HG03196 (cell line): Measurements from ENCODE around the gene S100A10.

ENCODE experiments used
- ATAC-seq: cut with Tn5 transposase; IDR thresholded peaks from one replicate; pipeline ENCODE4 v1.9.1; 2021; ENCODE audit not compliant: unreplicated experiment

Gene S100A10, protein sequence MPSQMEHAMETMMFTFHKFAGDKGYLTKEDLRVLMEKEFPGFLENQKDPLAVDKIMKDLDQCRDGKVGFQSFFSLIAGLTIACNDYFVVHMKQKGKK

GRCh38 chr1:151993734-151994496, at the start of gene S100A10:
Gene S100A10 (minus strand): TSS chr1:151993859. CDS start chr1:151986230, 7,629 bp downstream.
- ATAC-seq: no peak

- ATAC-seq: no peak
Observed at GRCh38 chr1:152042030-152042429, 48.4 kb upstream of the S100A10 start.

GRCh38 chr1:152039886-152040285, 46.2 kb upstream of the S100A10 start:
- no peak for ATAC-seq

GRCh38 chr1:152039461-152039860, 45.8 kb upstream of the S100A10 start:
- no peak for ATAC-seq

DNA sequence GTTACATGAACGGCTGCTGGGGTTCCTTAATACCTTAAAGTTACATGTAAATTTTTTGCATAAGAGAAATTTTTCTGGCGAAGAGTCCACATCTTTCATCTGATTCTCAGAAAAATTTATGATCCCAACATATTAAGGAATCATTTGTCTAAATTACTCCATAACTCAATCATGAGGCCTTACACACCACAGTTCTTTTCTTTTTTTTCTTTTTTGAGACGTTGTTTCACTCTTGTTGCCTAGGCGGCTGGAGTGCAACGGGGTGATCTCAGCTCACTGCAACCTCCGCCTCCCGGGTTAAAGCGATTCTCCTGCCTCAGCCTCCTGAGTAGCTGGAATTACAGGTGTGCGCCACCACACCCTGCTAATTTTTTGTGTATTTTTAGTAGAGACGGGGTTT, 45.2 kb upstream of the S100A10 start:
- no peak for ATAC-seq

GRCh38 chr1:152036267-152037216, 42.9 kb upstream of the S100A10 start, which contains the start of gene S100A11:
Gene S100A11 (minus strand): TSS chr1:152037004. CDS start chr1:152036915, 89 bp downstream.
- peak; percentile 43 for ATAC-seq

DNA sequence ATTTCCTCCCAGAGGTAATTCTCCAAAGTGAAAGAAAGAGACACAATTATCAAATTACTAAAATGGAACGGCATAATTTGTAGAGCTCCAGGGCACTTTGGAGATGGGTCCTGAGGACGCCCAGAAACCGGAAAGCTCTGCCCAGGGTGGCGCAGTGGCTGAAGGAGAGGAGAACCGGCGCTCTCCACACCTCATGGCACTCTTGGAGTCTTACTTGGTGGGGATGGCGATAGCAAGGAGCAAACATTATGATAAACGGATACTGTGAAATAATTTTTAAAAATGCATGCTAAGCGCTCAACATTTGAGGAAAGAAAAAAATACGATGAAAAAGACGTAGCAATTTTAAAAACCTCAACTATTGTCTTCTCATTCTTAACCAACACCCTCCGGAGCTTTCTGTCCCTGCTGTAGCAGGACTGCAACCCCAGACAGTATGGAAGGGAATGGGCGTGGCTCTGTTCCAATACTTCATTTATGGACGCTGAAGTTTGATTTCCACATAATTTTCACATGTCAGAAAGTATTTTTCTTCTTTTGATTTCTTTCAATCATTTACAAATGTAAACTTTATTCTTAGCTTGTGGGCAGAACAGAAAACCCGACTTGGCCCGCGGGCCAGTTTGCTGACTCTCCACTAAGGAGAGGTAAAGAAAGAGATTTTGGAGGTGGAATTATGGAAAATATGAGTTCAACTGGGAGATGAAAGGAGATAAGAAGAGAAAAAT, 42.0 kb upstream of the S100A10 start:
- no peak for ATAC-seq

DNA sequence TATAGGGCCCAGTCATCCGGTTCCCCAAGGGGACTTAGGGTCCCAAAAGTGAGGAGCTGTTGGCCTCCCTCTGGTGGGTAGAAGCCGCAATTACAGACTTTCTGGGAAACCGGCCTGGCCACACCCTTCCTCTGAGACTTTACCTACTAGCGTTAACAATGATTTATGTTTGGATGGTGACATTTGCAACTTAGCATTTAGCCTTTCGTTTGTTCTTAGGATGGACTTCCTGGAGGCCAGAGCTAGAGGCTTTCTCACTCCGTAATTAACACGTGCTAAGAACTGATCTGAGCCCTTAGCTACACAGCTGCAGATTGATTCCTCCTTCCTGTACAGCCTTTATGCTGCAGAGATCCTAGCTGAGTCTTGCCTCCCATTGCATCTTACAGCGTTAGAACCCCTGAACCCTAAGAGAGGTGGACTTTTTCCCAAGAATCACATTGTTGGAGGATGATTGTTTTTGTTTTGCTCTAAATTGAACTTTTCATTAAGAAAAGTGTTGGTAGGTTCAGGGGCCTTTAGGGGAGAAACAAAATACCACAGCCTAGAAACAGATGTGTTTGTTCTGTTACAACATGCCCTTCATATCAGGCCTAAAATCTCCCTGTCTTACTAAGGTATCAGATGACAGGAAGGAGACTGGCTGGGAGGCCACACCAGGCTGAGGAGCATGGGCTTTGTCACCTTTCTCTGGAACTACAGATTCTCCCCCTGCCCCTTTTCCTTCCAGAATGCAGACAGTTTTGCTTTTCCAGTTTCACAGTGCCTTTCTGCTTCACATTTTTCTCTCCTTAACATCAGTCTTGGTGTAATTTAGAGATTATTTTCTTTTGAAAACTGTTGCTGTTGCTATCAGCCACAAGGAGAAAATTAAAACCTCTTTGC, 41.2 kb upstream of the S100A10 start:
- ATAC-seq: peak; percentile 50

- no peak for ATAC-seq
Observed at GRCh38 chr1:152034324-152034653, 40.6 kb upstream of the S100A10 start.

DNA sequence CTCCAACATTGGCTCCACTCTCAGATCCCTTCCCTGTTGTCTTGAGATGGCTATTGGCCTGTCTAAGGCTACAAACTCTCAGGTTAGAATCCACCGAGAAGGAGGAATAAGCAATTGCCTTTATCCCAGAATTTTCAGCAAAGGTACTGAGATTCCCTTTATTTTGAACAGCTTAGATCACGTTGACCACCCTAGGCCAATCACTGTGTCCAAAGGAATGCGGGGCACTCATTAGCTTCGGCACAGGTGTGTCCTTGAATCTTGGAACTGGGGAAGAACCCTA, 36.2 kb upstream of the S100A10 start:
- ATAC-seq: no peak

DNA sequence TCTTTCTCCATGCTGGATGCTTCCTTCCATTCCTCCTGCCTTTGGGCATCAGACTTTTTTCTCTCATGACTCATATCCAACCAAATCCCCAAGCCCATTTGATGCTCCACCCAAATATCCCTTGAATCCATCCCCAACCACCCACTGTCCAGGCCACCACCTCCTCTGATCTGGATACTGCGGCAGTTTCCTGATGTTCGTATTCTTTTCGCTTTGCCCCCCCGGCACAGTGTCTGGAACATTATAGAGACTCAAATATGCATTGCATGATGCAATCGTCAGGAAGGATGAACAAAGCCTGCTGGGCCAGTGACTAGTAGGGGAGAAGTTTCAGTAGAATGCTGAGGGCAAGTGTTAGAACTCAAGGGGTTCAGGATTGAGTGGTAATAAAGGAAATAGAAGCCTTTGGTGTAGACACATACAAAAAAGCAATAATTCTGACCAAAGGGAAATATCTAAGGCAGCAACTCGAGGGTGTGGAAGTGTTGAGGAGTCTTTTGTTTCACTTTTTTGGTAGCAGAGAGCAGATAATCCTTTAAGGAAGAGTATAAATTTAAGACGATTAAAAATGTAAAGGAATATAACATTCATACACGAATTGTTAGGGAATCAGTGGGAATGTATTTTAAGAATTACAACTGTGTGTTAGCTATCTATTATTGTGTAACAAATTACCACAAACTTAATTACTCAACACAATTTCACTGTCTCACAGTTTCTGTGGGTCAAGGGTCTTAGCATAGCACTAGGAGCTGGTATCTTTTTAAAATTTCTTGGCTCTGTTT, 35.7 kb upstream of the S100A10 start:
- no peak for ATAC-seq

DNA sequence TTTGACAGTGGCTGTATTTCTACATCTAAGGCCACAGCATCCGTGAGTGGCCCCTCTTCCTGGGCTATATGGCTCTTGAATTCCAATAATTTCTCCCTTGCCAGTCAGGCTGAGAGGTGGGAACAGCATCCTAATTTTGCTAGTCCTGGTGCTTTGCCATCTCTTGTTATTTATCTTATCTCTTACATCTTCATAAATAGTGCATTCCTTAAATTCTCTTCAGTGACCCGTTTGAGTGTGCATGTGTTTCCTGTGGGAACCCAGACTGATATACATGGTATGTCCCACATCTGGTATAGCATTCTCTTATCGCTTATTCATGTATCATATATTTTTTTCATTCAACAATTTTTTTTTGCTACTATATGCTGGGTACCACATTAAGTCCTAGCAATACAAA, 33.2 kb upstream of the S100A10 start:
- ATAC-seq: no peak

GRCh38 chr1:152024223-152024622, 30.6 kb upstream of the S100A10 start:
- ATAC-seq: no peak

GRCh38 chr1:152023221-152023620, 29.6 kb upstream of the S100A10 start:
- ATAC-seq: no peak

DNA sequence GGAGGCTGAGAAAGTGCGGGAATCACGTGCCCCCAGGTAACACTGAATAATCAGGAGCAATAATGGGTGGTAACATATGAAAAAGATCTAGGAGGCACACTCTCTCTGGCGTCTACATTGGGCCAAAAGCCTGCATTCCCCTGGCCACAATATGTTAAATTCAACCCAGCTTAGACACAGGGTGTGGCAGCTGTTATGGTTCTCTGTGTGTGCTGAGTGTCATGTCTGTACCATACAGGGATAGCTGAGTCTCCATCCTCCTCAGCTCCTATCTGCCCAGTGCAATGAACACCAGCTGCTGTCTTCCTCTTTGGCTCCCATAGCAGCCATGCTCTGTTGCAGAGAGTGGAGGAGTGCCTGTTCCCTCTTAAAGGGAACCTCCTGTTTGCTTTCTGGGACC, 28.8 kb upstream of the S100A10 start:
- ATAC-seq: no peak

GRCh38 chr1:152021569-152021968, 27.9 kb upstream of the S100A10 start:
- ATAC-seq: no peak

GRCh38 chr1:152020849-152021248, 27.2 kb upstream of the S100A10 start:
- no peak for ATAC-seq

DNA sequence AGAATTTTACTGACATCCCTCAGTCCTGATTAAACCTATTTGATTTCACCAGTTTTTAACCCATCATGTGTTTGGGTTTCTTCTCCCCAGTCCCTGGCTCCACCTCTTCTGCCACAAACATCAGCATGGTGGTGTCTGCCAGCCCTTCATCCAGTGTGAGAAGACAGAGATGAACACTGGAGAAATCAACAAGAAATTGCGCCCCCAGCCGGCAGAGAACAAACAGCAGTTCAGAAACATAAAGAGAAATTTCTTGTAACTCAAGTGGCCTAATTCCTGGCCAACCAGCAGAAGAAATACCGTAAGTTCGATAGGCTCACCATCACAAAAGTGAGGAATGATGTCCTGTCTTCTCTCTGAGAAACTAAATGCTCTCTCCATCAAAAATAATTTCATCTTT, 24.9 kb upstream of the S100A10 start:
- no peak for ATAC-seq

- ATAC-seq: no peak
Observed at GRCh38 chr1:152015766-152016165, 22.1 kb upstream of the S100A10 start.

DNA sequence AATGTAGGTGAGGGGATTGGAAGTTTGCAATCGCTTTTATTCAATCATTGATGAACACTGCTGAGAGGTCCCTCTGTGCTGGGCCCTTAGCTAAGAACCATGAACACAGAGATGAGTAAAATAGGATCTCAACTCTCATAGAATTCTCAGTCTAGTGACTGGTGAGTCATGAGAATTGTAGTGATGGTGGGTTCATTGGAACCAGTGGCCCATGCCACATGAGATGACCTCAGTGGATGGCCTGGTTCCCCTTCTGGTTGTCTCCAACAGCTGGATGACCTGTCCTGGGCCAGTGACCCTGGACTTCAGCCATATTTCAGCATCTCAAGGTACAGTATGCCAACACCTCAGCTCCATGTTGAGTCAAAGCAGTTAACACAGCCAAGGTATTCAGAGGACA, 21.3 kb upstream of the S100A10 start:
- no peak for ATAC-seq
